Neural cell (in vitro differentiated cells): ENCODE data around the gene SPOCD1. TPM values are rescaled to one million over a fixed set of nuclear protein-coding genes. Genes with fewer than 3 reads are reported as not detected.

Experiments used
- H2AFZ ChIP-seq: fragments of 200-600, 300-800 bp; sonication (generic), shearing (Covaris generic); 2 replicates; pipeline ENCODE4 v1.6.0; 2014; ENCODE audit warnings: low read depth, mild to moderate bottlenecking, antibody characterized with exemption, low read length, moderate library complexity
- H3F3A ChIP-seq: fragments of 200-600 bp; shearing (Covaris generic); 2 replicates; pipeline ENCODE4 v1.6.1; 2016; ENCODE audit warnings: mild to moderate bottlenecking, moderate library complexity, mixed read lengths, antibody characterized with exemption, low read length; ENCODE audit not compliant: insufficient read depth, poor library complexity, severe bottlenecking
- H3K27ac ChIP-seq: fragments of 200-600, 300-800 bp; sonication (generic), shearing (Covaris generic); 2 replicates; pipeline ENCODE4 v1.5.1; 2014; ENCODE audit warnings: mild to moderate bottlenecking, low read length, moderate library complexity
- H3K27me3 ChIP-seq: fragments of 300-800, 200-600 bp; sonication (generic), shearing (Covaris generic); 2 replicates; pipeline ENCODE4 v1.6.0; 2014; ENCODE audit warnings: mild to moderate bottlenecking, low read depth, low read length, moderate library complexity; ENCODE audit not compliant: insufficient read depth
- H3K36me3 ChIP-seq: fragments of 300-800, 200-600 bp; sonication (generic), shearing (Covaris generic); 2 replicates; pipeline ENCODE4 v1.5.1; 2014; ENCODE audit warnings: mild to moderate bottlenecking, antibody characterized with exemption, low read length, moderate library complexity; ENCODE audit not compliant: insufficient read depth
- H3K4me2 ChIP-seq: fragments of 300-800, 200-600 bp; sonication (generic), shearing (Covaris generic); 2 replicates; pipeline ENCODE4 v1.6.0; 2014; ENCODE audit warnings: mild to moderate bottlenecking, low read length
- H3K4me3 ChIP-seq: fragments of 300-800, 200-600 bp; sonication (generic), shearing (Covaris generic); 2 replicates; pipeline ENCODE4 v1.5.1; 2014; ENCODE audit warnings: mild to moderate bottlenecking, low read length, moderate library complexity
- H3K79me2 ChIP-seq: fragments of 200-600 bp; shearing (Covaris generic); replicated peaks from 2 replicates; pipeline ENCODE4 v1.6.0; 2014; ENCODE audit warnings: mild to moderate bottlenecking, low read length, moderate library complexity; ENCODE audit not compliant: insufficient read depth
- H3K9ac ChIP-seq: fragments of 300-800, 200-600 bp; sonication (generic), shearing (Covaris generic); 2 replicates; pipeline ENCODE4 v1.6.1; 2016; ENCODE audit warnings: mild to moderate bottlenecking, low read length, mixed read lengths
- H3K9me2 ChIP-seq: fragments of 200-600 bp; shearing (Covaris generic); 2 replicates; pipeline ENCODE4 v1.6.1; 2016; ENCODE audit warnings: mild to moderate bottlenecking, low read length, mixed read lengths; ENCODE audit not compliant: insufficient read depth
- H3K9me3 ChIP-seq: fragments of 200-600, 300-800 bp; sonication (generic), shearing (Covaris generic); 2 replicates; pipeline ENCODE4 v1.6.1; 2016; ENCODE audit warnings: mild to moderate bottlenecking, mixed run types, low read length, moderate library complexity, mixed read lengths
- H4K20me1 ChIP-seq: fragments of 200-600 bp; shearing (Covaris generic); 2 replicates; pipeline ENCODE4 v1.6.1; 2016; ENCODE audit warnings: mild to moderate bottlenecking, mixed run types; ENCODE audit not compliant: insufficient read depth
- EP300 ChIP-seq: fragments of 450-650 bp; conservative IDR thresholded peaks from 2 replicates; pipeline ENCODE4 v1.6.1; 2014; ENCODE audit warnings: antibody characterized with exemption, mild to moderate bottlenecking, moderate library complexity; ENCODE audit not compliant: poor library complexity, severe bottlenecking
- EZH2 ChIP-seq: fragments of 200-600, 300-800 bp; shearing (Covaris generic), sonication (generic); IDR thresholded peaks from 2 replicates; pipeline ENCODE4 v1.6.1; 2014; ENCODE audit warnings: antibody characterized with exemption, low read length, borderline replicate concordance, mild to moderate bottlenecking; ENCODE audit not compliant: insufficient read depth, poor library complexity, severe bottlenecking
- MXI1 ChIP-seq: fragments of 450-650 bp; conservative IDR thresholded peaks from 2 replicates; pipeline ENCODE4 v1.6.1; 2014; ENCODE audit warnings: antibody characterized with exemption, mild to moderate bottlenecking; ENCODE audit not compliant: poor library complexity, severe bottlenecking
- POLR2AphosphoS5 ChIP-seq: IDR thresholded peaks from 2 replicates; pipeline ENCODE4 v1.6.1; 2012
- RAD21 ChIP-seq: fragments of 450-650 bp; conservative IDR thresholded peaks from 2 replicates; pipeline ENCODE4 v1.6.1; 2014; ENCODE audit warnings: antibody characterized with exemption, mild to moderate bottlenecking, moderate library complexity
- SMC3 ChIP-seq: fragments of 450-650 bp; conservative IDR thresholded peaks from 2 replicates; pipeline ENCODE4 v1.6.1; 2014; ENCODE audit warnings: antibody characterized with exemption, mild to moderate bottlenecking, moderate library complexity; ENCODE audit not compliant: poor library complexity
- TAF1 ChIP-seq: IDR thresholded peaks from 2 replicates; pipeline ENCODE4 v1.6.1; 2012; ENCODE audit warnings: low read depth
- polyA plus RNA-seq: library from polyadenylated mRNA; depleted of rRNA; stranded (reverse); fragments of >200 nt; gene quantifications from 2 replicates; pipeline ENCODE4 v1.2.3, GENCODE V29; 2014
- TF ChIP-seq, protein P1 (sequence below): IDR thresholded peaks from 2 replicates; pipeline ENCODE4 v1.6.1; 2012; ENCODE audit warnings: borderline replicate concordance
- TF ChIP-seq, protein P2 (sequence below): fragments of 450-650 bp; IDR thresholded peaks from 2 replicates; pipeline ENCODE4 v1.5.1; 2014; ENCODE audit warnings: antibody characterized with exemption, mild to moderate bottlenecking, moderate library complexity; ENCODE audit not compliant: poor library complexity, severe bottlenecking

Gene SPOCD1
- polyA plus RNA-seq, 1 donor from 2014 or later: not detected

DNA sequence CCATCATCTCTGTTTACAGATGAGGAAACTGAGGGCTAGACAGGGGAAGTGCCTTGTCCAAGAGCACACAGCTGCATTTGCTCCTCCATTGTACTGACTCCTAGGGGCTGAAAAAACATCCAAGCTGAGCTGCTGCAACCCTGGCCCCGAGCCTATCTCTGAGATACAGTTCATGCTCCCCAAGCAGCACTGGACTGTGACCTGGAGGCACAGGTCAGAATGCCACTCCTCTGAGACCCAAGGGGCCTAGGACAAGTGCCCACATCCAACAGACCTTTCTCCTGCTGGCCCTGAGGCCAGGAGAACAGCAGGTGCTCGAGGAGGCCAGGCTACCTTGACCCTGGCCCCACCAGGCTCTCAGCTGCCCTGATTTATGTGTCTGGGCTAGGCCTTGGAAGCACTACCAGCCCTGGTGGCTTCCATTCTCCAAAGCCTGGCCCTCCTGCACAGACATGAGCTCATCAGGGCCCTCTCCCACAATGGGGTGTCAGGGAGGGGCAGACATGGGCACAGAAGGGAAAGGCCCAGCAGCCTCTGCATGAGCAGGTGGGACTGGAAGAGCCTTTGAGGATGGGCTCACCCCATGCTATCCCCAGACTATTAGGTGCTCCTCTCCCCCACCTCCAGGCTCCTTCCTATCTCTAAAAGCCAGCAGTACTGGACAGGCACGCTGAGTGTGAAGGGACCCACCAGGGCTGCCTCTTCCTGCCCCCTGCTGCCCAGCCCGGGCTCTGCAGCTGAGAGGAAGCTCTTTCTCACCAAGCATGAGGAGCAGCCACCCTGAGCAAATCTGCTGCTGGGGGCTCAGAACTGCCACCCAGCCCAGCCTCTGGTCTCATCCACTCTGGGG, 70.5 kb downstream of the SPOCD1 start:
- Histone ChIP-seq H3F3A (no peaks in the 10 kb centered on the region), H3K4me3 (no peak overlapping the region), H3K27ac (no peak overlapping the region), H3K4me2 (no peak overlapping the region), H3K9me2 (no peaks in the 10 kb centered on the region), H3K9me3 (no peaks in the 10 kb centered on the region), H3K9ac (no peak overlapping the region), H4K20me1 (no peaks in the 10 kb centered on the region), H3K36me3 (no peaks in the 10 kb centered on the region), H2AFZ (no peak overlapping the region), H3K27me3 (no peaks in the 10 kb centered on the region), H3K79me2 (no peaks in the 10 kb centered on the region)
- TF ChIP-seq, protein P1, sequence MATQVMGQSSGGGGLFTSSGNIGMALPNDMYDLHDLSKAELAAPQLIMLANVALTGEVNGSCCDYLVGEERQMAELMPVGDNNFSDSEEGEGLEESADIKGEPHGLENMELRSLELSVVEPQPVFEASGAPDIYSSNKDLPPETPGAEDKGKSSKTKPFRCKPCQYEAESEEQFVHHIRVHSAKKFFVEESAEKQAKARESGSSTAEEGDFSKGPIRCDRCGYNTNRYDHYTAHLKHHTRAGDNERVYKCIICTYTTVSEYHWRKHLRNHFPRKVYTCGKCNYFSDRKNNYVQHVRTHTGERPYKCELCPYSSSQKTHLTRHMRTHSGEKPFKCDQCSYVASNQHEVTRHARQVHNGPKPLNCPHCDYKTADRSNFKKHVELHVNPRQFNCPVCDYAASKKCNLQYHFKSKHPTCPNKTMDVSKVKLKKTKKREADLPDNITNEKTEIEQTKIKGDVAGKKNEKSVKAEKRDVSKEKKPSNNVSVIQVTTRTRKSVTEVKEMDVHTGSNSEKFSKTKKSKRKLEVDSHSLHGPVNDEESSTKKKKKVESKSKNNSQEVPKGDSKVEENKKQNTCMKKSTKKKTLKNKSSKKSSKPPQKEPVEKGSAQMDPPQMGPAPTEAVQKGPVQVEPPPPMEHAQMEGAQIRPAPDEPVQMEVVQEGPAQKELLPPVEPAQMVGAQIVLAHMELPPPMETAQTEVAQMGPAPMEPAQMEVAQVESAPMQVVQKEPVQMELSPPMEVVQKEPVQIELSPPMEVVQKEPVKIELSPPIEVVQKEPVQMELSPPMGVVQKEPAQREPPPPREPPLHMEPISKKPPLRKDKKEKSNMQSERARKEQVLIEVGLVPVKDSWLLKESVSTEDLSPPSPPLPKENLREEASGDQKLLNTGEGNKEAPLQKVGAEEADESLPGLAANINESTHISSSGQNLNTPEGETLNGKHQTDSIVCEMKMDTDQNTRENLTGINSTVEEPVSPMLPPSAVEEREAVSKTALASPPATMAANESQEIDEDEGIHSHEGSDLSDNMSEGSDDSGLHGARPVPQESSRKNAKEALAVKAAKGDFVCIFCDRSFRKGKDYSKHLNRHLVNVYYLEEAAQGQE: no peak
- TF ChIP-seq SMC3: peak; percentile 58
- no peak for TF ChIP-seq EP300
- no peak for TF ChIP-seq TAF1
- TF ChIP-seq, protein P2, sequence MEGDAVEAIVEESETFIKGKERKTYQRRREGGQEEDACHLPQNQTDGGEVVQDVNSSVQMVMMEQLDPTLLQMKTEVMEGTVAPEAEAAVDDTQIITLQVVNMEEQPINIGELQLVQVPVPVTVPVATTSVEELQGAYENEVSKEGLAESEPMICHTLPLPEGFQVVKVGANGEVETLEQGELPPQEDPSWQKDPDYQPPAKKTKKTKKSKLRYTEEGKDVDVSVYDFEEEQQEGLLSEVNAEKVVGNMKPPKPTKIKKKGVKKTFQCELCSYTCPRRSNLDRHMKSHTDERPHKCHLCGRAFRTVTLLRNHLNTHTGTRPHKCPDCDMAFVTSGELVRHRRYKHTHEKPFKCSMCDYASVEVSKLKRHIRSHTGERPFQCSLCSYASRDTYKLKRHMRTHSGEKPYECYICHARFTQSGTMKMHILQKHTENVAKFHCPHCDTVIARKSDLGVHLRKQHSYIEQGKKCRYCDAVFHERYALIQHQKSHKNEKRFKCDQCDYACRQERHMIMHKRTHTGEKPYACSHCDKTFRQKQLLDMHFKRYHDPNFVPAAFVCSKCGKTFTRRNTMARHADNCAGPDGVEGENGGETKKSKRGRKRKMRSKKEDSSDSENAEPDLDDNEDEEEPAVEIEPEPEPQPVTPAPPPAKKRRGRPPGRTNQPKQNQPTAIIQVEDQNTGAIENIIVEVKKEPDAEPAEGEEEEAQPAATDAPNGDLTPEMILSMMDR: peak; percentile 58
- TF ChIP-seq POLR2AphosphoS5: no peak
- no peak for TF ChIP-seq MXI1
- TF ChIP-seq EZH2: no peak
- TF ChIP-seq RAD21: peak; percentile 54

DNA sequence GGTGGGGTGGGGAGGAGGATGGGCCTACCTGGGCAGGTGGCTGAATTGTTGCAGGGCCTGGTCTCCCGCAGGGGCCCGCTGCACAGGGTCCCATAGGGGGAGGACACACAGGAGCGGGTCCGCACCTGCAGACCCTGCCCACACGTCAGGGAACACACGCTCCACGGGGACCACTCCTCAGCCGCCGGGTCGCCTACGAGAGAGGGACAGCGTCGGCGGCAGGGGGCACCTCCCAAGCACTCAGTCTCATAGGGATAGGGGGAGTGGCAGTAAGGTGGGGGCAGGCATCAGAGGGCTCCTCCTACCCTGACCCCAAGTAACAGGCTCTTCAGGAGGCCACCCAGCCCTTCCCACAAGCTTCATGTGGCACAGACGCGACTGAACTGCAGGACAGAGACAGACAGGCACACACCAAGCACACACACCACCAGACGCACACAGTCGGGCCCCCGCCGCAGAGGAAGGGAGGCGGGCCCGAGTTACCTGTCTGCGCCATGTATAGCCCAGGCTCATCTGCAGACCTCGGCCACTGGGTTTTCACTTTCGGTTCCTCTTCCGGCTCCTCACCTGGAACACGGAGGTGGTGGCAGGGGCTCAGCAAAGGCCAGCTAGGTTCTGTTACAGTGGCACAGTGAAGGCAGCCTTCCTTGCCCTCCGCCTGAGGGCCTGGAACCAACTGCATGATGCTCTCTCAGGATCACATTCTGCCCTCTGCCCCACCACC, 71.5 kb downstream of the SPOCD1 start:
- no peak overlapping the region for H2AFZ ChIP-seq
- no peak for TF ChIP-seq SMC3
- no peak for TF ChIP-seq EZH2
- no peak for TF ChIP-seq MXI1
- no peak for TF ChIP-seq TAF1
- TF ChIP-seq, protein P2: no peak
- TF ChIP-seq RAD21: no peak
- TF ChIP-seq, protein P1: no peak
- no peak for TF ChIP-seq POLR2AphosphoS5
- TF ChIP-seq EP300: no peak
- H3K4me3 ChIP-seq: no peak overlapping the region
- H3K9ac ChIP-seq: no peak overlapping the region
- no peaks in the 10 kb centered on the region for H4K20me1 ChIP-seq
- H3K79me2 ChIP-seq: no peaks in the 10 kb centered on the region
- H3F3A ChIP-seq: no peaks in the 10 kb centered on the region
- no peaks in the 10 kb centered on the region for H3K36me3 ChIP-seq
- no peak overlapping the region for H3K27ac ChIP-seq
- H3K9me2 ChIP-seq: no peaks in the 10 kb centered on the region
- no peaks in the 10 kb centered on the region for H3K9me3 ChIP-seq
- no peak overlapping the region for H3K4me2 ChIP-seq
- H3K27me3 ChIP-seq: no peaks in the 10 kb centered on the region
